Fibroblast of lung (primary cell): ENCODE data around the gene LDB1. TPM values are rescaled to one million over a fixed set of nuclear protein-coding genes. Genes with fewer than 3 reads are reported as not detected.

Experiments
- DNase-seq, 2 donors: peaks; one replicate each; pipeline versions ENCODE4 v3.0.0 to v3.0.0-alpha.2; 2010; ENCODE audit warnings: low read depth in 2 of 2
- H2AFZ ChIP-seq: 2 replicates; pipeline ENCODE4 v1.5.1; 2012; ENCODE audit warnings: low read length, control low read depth, inconsistent platforms
- H3K27ac ChIP-seq: 2 replicates; pipeline ENCODE4 v1.5.1; 2011; ENCODE audit warnings: low read length, control low read depth; ENCODE audit not compliant: insufficient read depth
- H3K27me3 ChIP-seq: 2 replicates; pipeline ENCODE4 v1.5.1; 2011; ENCODE audit warnings: mild to moderate bottlenecking, low read length; ENCODE audit not compliant: control insufficient read depth, insufficient read depth
- H3K36me3 ChIP-seq: 2 replicates; pipeline ENCODE4 v1.5.1; 2011; ENCODE audit warnings: low read length; ENCODE audit not compliant: control insufficient read depth, insufficient read depth
- H3K4me1 ChIP-seq: 2 replicates; pipeline ENCODE4 v1.5.1; 2011; ENCODE audit warnings: low read length; ENCODE audit not compliant: control insufficient read depth, insufficient read depth; ENCODE audit errors: extremely low read depth
- H3K4me2 ChIP-seq: 2 replicates; pipeline ENCODE4 v1.5.1; 2011; ENCODE audit warnings: low read length, control low read depth; ENCODE audit not compliant: insufficient read depth; ENCODE audit errors: extremely low read depth
- H3K4me3 ChIP-seq, 4 experiments: fragments of 200-600 bp in 1 of 4; sonication (generic) in 1 of 4; replicated peaks in 1 of 4; 2 replicates each; pipeline ENCODE4 v1.5.1; 2011 to 2016; ENCODE audit warnings: low read length in 4 of 4, low read depth in 3 of 4, mild to moderate bottlenecking in 3 of 4, control low read depth in 2 of 4, inconsistent platforms in 1 of 4, mixed read lengths in 1 of 4; ENCODE audit not compliant: insufficient read depth in 1 of 4; ENCODE audit errors: control extremely low read depth in 1 of 4
- H3K79me2 ChIP-seq: 2 replicates; pipeline ENCODE4 v1.5.1; 2012; ENCODE audit warnings: mild to moderate bottlenecking, low read length, inconsistent platforms; ENCODE audit not compliant: control insufficient read depth, insufficient read depth
- H3K9ac ChIP-seq: 2 replicates; pipeline ENCODE4 v1.5.1; 2011; ENCODE audit warnings: mild to moderate bottlenecking, low read length, control low read depth; ENCODE audit not compliant: insufficient read depth
- H3K9me3 ChIP-seq: 2 replicates; pipeline ENCODE4 v1.5.1; 2012; ENCODE audit warnings: low read depth, low read length; ENCODE audit not compliant: control insufficient read depth, insufficient read depth
- H4K20me1 ChIP-seq: 2 replicates; pipeline ENCODE4 v1.5.1; 2011; ENCODE audit warnings: low read length; ENCODE audit not compliant: control insufficient read depth, insufficient read depth; ENCODE audit errors: extremely low read depth
- EZH2 ChIP-seq: IDR thresholded peaks from 2 replicates; pipeline ENCODE4 v1.5.1; 2012; ENCODE audit warnings: low read length, control low read depth, mild to moderate bottlenecking; ENCODE audit errors: missing control alignments
- polyA plus RNA-seq, 2 donors: library from polyadenylated mRNA; depleted of rRNA in 1 of 2; stranded (reverse) in 1 of 2; unstranded in 1 of 2; fragments of >200 nt; gene quantifications; 2 replicates each; pipeline ENCODE4 v1.2.1, GENCODE V29; 2011 to 2012; ENCODE audit warnings: missing spikeins in 1 of 2
- total RNA-seq: library from RNA; depleted of rRNA; stranded (reverse); fragments of >200 nt; gene quantifications from 2 replicates; pipeline ENCODE4 v1.2.1, GENCODE V29; 2014
- TF ChIP-seq, protein P1 (sequence below), 2 donors: IDR thresholded peaks in 1 of 2; conservative IDR thresholded peaks in 1 of 2; 1 replicate in 1 of 2; 2 replicates in 1 of 2; pipeline ENCODE4 v1.5.1; 2011 to 2012; ENCODE audit warnings: low read length in 2 of 2, control low read depth in 1 of 2, inconsistent platforms in 1 of 2, low read depth in 1 of 2, mild to moderate bottlenecking in 1 of 2

The LDB1 gene
- total and polyA plus RNA-seq, 2 donors (not counting 1 experiment from before 2014, with no cell fraction given), result 45.1 to 50.6 TPM

DNA sequence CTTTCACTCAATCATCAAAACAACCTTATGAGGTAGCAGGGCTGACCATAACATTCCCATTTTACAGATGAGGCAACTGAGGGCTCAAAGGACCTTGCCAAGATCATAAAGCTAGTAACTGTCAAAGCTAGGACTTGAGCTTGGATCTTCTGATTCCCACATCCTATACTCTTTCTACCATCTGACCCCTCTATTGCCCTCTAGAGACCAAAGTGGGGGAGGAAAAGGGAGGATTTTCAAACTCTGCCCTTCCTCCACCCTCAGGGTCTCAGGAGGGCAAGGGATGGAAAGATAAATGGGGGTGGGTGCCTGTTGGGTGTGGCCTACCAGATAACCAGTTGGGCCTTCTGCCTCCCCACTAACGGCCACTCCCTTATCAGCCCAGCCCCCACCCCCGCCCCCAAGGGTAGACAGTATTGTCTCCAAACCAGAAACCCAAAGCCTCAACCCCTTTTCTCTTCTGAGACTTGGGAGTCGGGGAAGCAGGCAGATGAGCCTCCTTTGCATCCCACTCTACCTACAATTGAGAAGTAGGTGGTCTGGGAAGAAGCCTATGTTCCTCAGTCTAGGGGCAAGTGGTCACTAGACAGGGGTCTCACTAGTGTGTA lies 7.9 kb downstream of the LDB1 start:
- Histone ChIP-seq H3K36me3 (peaks cover 31% of the 10 kb centered on the region), H3K27me3 (no peaks in the 10 kb centered on the region), H3K9ac (no peak overlapping the region), H3K79me2 (peaks cover 57% of the 10 kb centered on the region), H3K27ac (no peak overlapping the region), H4K20me1 (no peaks in the 10 kb centered on the region), H3K9me3 (no peaks in the 10 kb centered on the region), H3K4me1 (peaks cover 27% of the 10 kb centered on the region), H2AFZ (no peak overlapping the region), H3K4me2 (no peak overlapping the region), H3K4me3 (peak overlapping the region in 2 of 4 experiments; percentile 77 to 87)
- DNase-seq, result no peak
- TF ChIP-seq EZH2, result no peak
- TF ChIP-seq, protein P1, sequence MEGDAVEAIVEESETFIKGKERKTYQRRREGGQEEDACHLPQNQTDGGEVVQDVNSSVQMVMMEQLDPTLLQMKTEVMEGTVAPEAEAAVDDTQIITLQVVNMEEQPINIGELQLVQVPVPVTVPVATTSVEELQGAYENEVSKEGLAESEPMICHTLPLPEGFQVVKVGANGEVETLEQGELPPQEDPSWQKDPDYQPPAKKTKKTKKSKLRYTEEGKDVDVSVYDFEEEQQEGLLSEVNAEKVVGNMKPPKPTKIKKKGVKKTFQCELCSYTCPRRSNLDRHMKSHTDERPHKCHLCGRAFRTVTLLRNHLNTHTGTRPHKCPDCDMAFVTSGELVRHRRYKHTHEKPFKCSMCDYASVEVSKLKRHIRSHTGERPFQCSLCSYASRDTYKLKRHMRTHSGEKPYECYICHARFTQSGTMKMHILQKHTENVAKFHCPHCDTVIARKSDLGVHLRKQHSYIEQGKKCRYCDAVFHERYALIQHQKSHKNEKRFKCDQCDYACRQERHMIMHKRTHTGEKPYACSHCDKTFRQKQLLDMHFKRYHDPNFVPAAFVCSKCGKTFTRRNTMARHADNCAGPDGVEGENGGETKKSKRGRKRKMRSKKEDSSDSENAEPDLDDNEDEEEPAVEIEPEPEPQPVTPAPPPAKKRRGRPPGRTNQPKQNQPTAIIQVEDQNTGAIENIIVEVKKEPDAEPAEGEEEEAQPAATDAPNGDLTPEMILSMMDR (conservative IDR thresholded peaks at IDR 0.05 in 1 of 2, IDR thresholded peaks at IDR 0.05 in 1 of 2; ENCODE audit: low read depth in 1 of 2, low read length in 2 of 2), result peak in 1 of 2 donors; percentile 27

DNA sequence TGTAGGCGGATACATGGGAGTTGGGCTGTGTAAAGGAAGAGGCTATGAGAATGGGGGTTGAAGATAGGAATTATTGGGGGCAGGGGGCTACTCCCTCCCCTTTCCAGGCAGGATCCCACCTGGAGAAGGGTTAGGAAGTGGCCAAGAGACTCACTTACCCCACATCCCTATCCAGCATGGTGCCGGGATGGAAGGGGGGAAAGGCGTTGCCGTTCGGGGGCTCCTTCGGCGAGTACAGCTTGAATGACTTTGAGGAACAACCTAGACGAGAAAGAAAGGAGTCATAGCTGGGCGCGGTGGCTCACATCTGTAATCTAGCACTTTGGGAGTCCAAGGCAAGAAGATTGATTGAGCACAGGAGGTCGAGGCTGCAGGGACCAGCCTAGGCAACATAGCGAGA lies 8.9 kb downstream of the LDB1 start:
- Histone ChIP-seq H3K79me2 (peaks cover 47% of the 10 kb centered on the region), H4K20me1 (no peaks in the 10 kb centered on the region), H3K4me3 (no peak overlapping the region)

DNA sequence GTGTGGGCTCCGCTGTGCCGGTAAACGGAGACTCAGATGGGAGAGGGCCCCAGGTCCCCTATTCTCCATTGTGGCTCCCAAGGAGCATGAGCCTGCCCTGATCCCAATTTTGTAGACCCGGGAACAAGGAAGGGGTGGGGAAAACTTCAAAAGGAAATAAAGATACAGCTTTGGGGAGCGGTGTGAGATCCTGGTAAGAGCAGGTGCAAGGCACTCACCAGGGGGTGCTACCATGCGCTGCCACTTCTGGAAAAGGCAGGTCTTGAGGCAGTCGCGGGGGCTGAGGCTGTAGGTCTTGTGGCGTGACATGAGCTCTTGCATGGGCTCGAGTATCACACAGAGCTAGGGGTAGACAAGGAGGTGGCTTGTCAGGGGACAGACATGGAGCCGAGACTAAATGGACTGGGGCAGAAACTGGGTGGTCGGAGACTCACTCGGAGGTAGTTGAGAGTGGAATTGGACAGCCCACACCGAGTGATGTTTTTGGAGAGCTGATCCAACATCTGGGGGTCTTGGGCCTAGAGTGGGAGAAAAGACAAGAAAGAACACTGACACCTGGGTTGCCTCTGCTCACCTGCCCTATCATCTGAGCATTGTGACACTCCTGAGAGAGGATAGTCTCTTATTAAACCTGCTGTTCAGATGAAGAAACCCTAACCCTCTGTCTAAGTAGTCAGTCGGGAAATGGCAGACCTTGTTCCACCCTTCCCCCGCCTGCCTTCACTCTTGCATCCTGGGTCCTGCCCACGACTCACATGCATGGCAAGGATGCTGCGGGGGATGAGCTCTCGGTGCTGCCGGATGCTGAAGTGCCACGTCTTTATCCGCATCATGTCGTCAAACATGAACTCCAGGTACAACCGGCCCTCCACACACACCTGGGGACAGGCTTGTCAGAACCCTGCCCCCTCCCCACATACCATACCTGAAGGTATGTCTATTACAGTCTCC lies 10.7 kb downstream of the LDB1 start:
- DNase-seq, result no peak
- Histone ChIP-seq H3K27ac (no peak overlapping the region), H3K4me2 (no peak overlapping the region), H3K27me3 (no peaks in the 10 kb centered on the region), H3K4me3 (no peak overlapping the region), H3K36me3 (peaks cover 39% of the 10 kb centered on the region), H3K79me2 (peaks cover 35% of the 10 kb centered on the region), H3K9ac (no peak overlapping the region), H3K9me3 (no peaks in the 10 kb centered on the region), H2AFZ (no peak overlapping the region), H3K4me1 (peaks cover 9% of the 10 kb centered on the region), H4K20me1 (no peaks in the 10 kb centered on the region)
- TF ChIP-seq, protein P1 (conservative IDR thresholded peaks at IDR 0.05 in 1 of 2, IDR thresholded peaks at IDR 0.05 in 1 of 2; ENCODE audit: low read depth in 1 of 2, low read length in 2 of 2), result no peak
- no peak for TF ChIP-seq EZH2

More for the DNA sequence above, 8.9 kb downstream of the LDB1 start:
- Histone ChIP-seq H2AFZ (no peak overlapping the region), H3K36me3 (peaks cover 35% of the 10 kb centered on the region), H3K9me3 (no peaks in the 10 kb centered on the region), H3K9ac (no peak overlapping the region), H3K4me1 (peaks cover 19% of the 10 kb centered on the region), H3K27ac (no peak overlapping the region), H3K27me3 (no peaks in the 10 kb centered on the region), H3K4me2 (no peak overlapping the region)
- DNase-seq, result no peak
- TF ChIP-seq EZH2, result no peak
- TF ChIP-seq, protein P1 (conservative IDR thresholded peaks at IDR 0.05 in 1 of 2, IDR thresholded peaks at IDR 0.05 in 1 of 2; ENCODE audit: low read depth in 1 of 2, low read length in 2 of 2), result no peak
